Left lung (tissue), 10 donors: ENCODE measurements around the gene OR6J1. TPM values are rescaled to one million over a fixed set of nuclear protein-coding genes. Genes with fewer than 3 reads are reported as not detected.

ENCODE experiments used
- ATAC-seq: fragments of 200-7000 bp; cut with Tn5 transposase; one replicate; pipeline ENCODE4 v1.9.1; 2020; ENCODE audit warnings: moderate library complexity
- DNase-seq, 4 donors: peaks; one replicate each; pipeline ENCODE4 v3.0.0-alpha.2; 2013 to 2020
- H3K27ac ChIP-seq, 2 donors: fragments of 200-600 bp; sonication (generic) in 1 of 2; one replicate each; pipeline versions ENCODE4 v1.5.0 to v1.8.0; 2020 to 2021
- H3K27me3 ChIP-seq, 2 donors: fragments of 200-600 bp; sonication (generic) in 1 of 2; one replicate each; pipeline versions ENCODE4 v1.5.0 to v1.8.0; 2020 to 2021
- H3K36me3 ChIP-seq, 2 donors: fragments of 200-600 bp; sonication (generic) in 1 of 2; one replicate each; pipeline versions ENCODE4 v1.5.0 to v1.8.0; 2020 to 2021
- H3K4me1 ChIP-seq, 2 donors: fragments of 200-600 bp; one replicate each; pipeline ENCODE4 v1.8.0; 2021
- H3K4me3 ChIP-seq, 2 donors: fragments of 200-600 bp; sonication (generic) in 1 of 2; one replicate each; pipeline versions ENCODE4 v1.5.0 to v1.8.0; 2020 to 2021; ENCODE audit warnings: mild to moderate bottlenecking in 1 of 2
- H3K9me3 ChIP-seq, 2 donors: fragments of 200-600 bp; sonication (generic) in 1 of 2; one replicate each; pipeline versions ENCODE4 v1.5.0 to v1.8.0; 2020 to 2021
- CTCF ChIP-seq, 2 donors: fragments of 200-600 bp; sonication (generic) in 1 of 2; IDR thresholded peaks; one replicate each; pipeline versions ENCODE4 v1.5.0 to v1.8.0; 2021; ENCODE audit warnings: antibody characterized with exemption in 2 of 2
- intact Hi-C, 2 donors: fragments of 100-400 bp; cut with DNase I; formaldehyde crosslinking; loops; one replicate each; pipeline versions ENCODE4 v1.11.2 to v1.14.2; 2022
- polyA plus RNA-seq, 6 donors: library from polyadenylated mRNA; unstranded; fragments of 120-200 nt; gene quantifications; one replicate each; pipeline ENCODE4 v1.2.1, GENCODE V29; 2013; ENCODE audit not compliant: insufficient read length in 6 of 6
- total RNA-seq, 2 donors: library from RNA; stranded (reverse); fragmentation: NEBNext Ultra II Directional; extraction: Animal tissue kit (Norgen Biotek cat#: 25700); gene quantifications; one replicate each; pipeline ENCODE4 v1.2.1, GENCODE V29; 2021
- donor health status: DM: no; HTN: yes; CAD: no.
- donor health status: DM: no; HTN: no; CAD: no.

OR6J1 gene
- total and polyA plus RNA-seq, 8 donors, result 0.23 to 0.45 (median 0.34) TPM; not detected in 2

DNA sequence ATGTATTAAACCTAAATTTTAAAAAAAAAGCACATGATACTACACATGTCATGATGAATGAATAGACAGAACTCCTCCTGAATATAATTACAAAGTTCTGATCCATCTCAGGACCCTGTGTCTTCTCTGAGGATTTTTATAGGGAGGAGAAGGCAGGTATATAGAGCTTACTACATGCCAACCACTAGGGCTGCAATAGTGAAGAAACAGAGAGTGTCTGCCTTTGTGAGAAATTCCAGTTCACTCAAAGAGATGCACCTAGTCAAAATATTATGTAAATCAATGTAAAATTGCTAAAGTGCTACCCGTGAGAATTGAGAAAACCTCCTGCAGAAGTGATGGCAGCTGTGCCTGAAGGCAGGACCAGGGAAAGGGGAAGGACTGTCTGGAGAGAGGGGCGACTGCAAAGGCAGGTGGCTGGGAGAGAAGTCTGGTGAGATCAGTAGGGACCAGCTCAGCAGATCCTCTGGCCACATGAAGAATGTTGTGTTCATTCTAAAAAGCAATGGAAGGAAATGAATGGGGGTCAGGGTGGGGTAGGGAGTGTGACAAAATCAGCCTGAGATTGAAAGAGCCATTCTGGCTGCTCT, 31.0 kb downstream of the OR6J1 start:
- Histone ChIP-seq H3K27ac (peak overlapping the region in 1 of 2 donors; percentile 70), H3K4me1 (peaks cover 7 to 8% of the 10 kb centered on the region in 2 donors), H3K36me3 (peaks cover 0 to 41% of the 10 kb centered on the region in 2 donors), H3K9me3 (peaks cover 0 to 3% of the 10 kb centered on the region in 2 donors), H3K27me3 (no peaks in the 10 kb centered on the region), H3K4me3 (no peak overlapping the region)
- TF ChIP-seq CTCF (IDR thresholded peaks at IDR 0.05), result no peak
- intact Hi-C loops, result no loop called here
- DNase-seq, result no peak
- ATAC-seq, result no peak

DNA sequence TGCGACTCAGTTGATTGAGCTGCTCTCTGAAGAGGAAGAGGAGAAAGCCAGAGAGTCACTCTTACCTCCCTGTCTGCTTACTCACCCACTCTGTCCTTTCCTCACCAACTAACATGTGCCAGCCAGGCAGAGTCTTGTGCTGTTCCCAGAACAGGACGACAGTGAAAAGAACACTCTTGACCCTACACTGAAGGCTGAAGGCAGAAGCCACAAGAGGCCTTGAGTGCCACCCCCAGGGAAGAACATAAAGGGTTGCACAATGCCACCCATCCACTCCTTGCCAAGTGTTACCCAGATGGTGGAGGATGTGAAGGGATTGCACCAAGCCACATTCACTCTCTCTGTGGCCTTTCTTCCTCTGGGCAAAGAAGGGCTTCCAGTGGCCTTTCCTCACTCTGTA, 33.2 kb downstream of the OR6J1 start:
- DNase-seq, result no peak

GRCh38 chr14:22607291-22607690, 36.9 kb downstream of the OR6J1 start:
- TF ChIP-seq CTCF (IDR thresholded peaks at IDR 0.05), result no peak
- ATAC-seq (no peak), DNase-seq (no peak)
- Histone ChIP-seq H3K27ac (no peak overlapping the region), H3K9me3 (no peaks in the 10 kb centered on the region), H3K36me3 (peaks cover 3 to 97% of the 10 kb centered on the region in 2 donors), H3K4me1 (no peaks in the 10 kb centered on the region), H3K4me3 (no peak overlapping the region), H3K27me3 (no peaks in the 10 kb centered on the region)
- intact Hi-C loops, result no loop called here

More for the DNA sequence above, 33.2 kb downstream of the OR6J1 start:
- no peak overlapping the region for H3K27ac ChIP-seq
- H3K4me1 ChIP-seq, result peaks cover 7 to 8% of the 10 kb centered on the region in 2 donors
- H3K36me3 ChIP-seq, result peaks cover 3 to 64% of the 10 kb centered on the region in 2 donors
- peak; percentile 49 for ATAC-seq
- no peak for TF ChIP-seq CTCF (IDR thresholded peaks at IDR 0.05)
- no peaks in the 10 kb centered on the region for H3K27me3 ChIP-seq
- no peak overlapping the region for H3K4me3 ChIP-seq
- H3K9me3 ChIP-seq, result peaks cover 0 to 3% of the 10 kb centered on the region in 2 donors
- intact Hi-C loops, result no loop called here

DNA sequence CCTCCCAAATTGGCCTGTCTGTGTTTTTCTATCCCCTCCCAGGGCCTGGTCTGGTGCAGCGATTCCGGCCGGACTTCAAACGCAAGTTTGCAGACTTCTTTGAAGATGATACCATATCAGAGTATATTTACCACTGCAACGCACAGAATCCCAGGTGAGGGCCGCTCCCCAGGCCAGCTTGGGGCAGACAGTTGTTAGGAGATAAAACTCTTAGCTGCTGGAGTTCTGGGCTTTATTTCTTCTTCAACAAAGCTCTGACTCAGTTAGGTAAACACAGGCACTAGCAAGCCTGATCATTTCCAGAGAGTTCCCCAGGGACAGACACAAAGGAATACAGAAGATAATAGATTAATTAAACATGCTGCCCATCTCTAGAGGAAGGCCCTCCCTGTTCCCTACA, 37.8 kb downstream of the OR6J1 start:
- ATAC-seq, result no peak
- Histone ChIP-seq H3K9me3 (no peaks in the 10 kb centered on the region), H3K4me1 (no peaks in the 10 kb centered on the region), H3K27me3 (no peaks in the 10 kb centered on the region), H3K4me3 (no peak overlapping the region), H3K27ac (no peak overlapping the region), H3K36me3 (peaks cover 3 to 96% of the 10 kb centered on the region in 2 donors)
- no peak for TF ChIP-seq CTCF (IDR thresholded peaks at IDR 0.05)
- intact Hi-C loops, result no loop called here
- DNase-seq, result no peak

- H3K9me3 ChIP-seq, result no peaks in the 10 kb centered on the region
- peaks cover 3 to 63% of the 10 kb centered on the region in 2 donors for H3K36me3 ChIP-seq
- no peaks in the 10 kb centered on the region for H3K27me3 ChIP-seq
- no peak for DNase-seq
- peaks cover 0 to 21% of the 10 kb centered on the region in 2 donors for H3K4me1 ChIP-seq
- H3K4me3 ChIP-seq, result no peak overlapping the region
- TF ChIP-seq CTCF (IDR thresholded peaks at IDR 0.05), result no peak
- no peak overlapping the region for H3K27ac ChIP-seq
- no peak for ATAC-seq
- intact Hi-C loops, result no loop called here
These were observed 41.3 kb downstream of the OR6J1 start for GRCh38 chr14:22602862-22603261.
